Uterus (tissue), 4 donors: Measurements from ENCODE around the gene SLC7A5. TPM values are rescaled to one million over a fixed set of nuclear protein-coding genes. Genes with fewer than 3 reads are reported as not detected.
"Not testable (repeated sequence)": the region's sequence is repeated elsewhere in the genome, so short reads cannot be mapped to it uniquely, and the experiment has no call there.

ENCODE experiments used
- DNase-seq, 2 donors: peaks; one replicate each; pipeline ENCODE4 v3.0.0-alpha.2; 2019 to 2020
- H3K27ac ChIP-seq, 2 donors: fragments of 200-600 bp; sonication (generic); 1 replicate in 1 of 2; 2 replicates in 1 of 2; pipeline ENCODE4 v1.5.1; 2016 to 2018
- H3K27me3 ChIP-seq, 2 donors: fragments of 200-600 bp; sonication (generic); one replicate each; pipeline ENCODE4 v1.5.1; 2018 to 2019; ENCODE audit warnings: control low read depth in 1 of 2
- H3K36me3 ChIP-seq, 2 donors: fragments of 200-600 bp; sonication (generic); one replicate each; pipeline ENCODE4 v1.5.1; 2019; ENCODE audit warnings: control low read depth in 1 of 2
- H3K4me1 ChIP-seq, 2 donors: fragments of 200-600 bp; sonication (generic); one replicate each; pipeline ENCODE4 v1.5.1; 2018 to 2019; ENCODE audit warnings: control low read depth in 1 of 2
- H3K4me3 ChIP-seq, 2 donors: fragments of 200-600 bp; sonication (generic); 1 replicate in 1 of 2; 2 replicates in 1 of 2; pipeline ENCODE4 v1.5.1; 2018 to 2019; ENCODE audit warnings: mild to moderate bottlenecking in 1 of 2
- H3K9me3 ChIP-seq, 2 donors: fragments of 200-600 bp; sonication (generic); one replicate each; pipeline ENCODE4 v1.5.1; 2019; ENCODE audit warnings: control low read depth in 1 of 2
- CTCF ChIP-seq, 4 experiments: fragments of 200-600 bp in 2 of 4; fragments of 450-650 bp in 2 of 4; sonication (generic) in 2 of 4; IDR thresholded peaks; one replicate each; pipeline ENCODE4 v1.5.1; 2016 to 2019; ENCODE audit warnings: antibody characterized with exemption in 4 of 4, mild to moderate bottlenecking in 2 of 4, moderate library complexity in 1 of 4
- POLR2A ChIP-seq, 2 donors: fragments of 450-650 bp; IDR thresholded peaks; one replicate each; pipeline ENCODE4 v1.6.1; 2016; ENCODE audit warnings: antibody characterized with exemption in 2 of 2, mild to moderate bottlenecking in 1 of 2, moderate library complexity in 1 of 2
- intact Hi-C: fragments of 100-400 bp; cut with DNase I; formaldehyde crosslinking; loops from one replicate; pipeline ENCODE4 v1.15.1; 2023; ENCODE audit warnings: low total_unique reads
- total RNA-seq, 4 donors: library from RNA; depleted of rRNA in 3 of 4; stranded (reverse); fragments of >200 nt in 3 of 4; gene quantifications; one replicate each; pipeline versions ENCODE4 v1.1.0 to v1.2.4, GENCODE V29; 2014 to 2023
- donor health status: DM: yes; HTN: yes; CAD: no.

The SLC7A5 gene
- total RNA-seq, 4 donors from 2014 or later, result 0.88 to 2.0 (median 1.3) TPM; not detected in 1

- no peak for TF ChIP-seq CTCF (IDR thresholded peaks at IDR 0.05)
- TF ChIP-seq POLR2A (IDR thresholded peaks at IDR 0.05), result no peak
- Histone ChIP-seq H3K27me3 (no peaks in the 10 kb centered on the region), H3K36me3 (no peaks in the 10 kb centered on the region), H3K4me1 (no peaks in the 10 kb centered on the region), H3K4me3 (no peak overlapping the region), H3K27ac (no peak overlapping the region), H3K9me3 (no peaks in the 10 kb centered on the region)
- intact Hi-C loops, result no loop called here
- no peak for DNase-seq
These were observed 77.8 kb downstream of the SLC7A5 start for GRCh38 chr16:87791295-87792204.

- no peak for DNase-seq
- intact Hi-C loops, result no loop called here
- H3K4me1 ChIP-seq, result no peaks in the 10 kb centered on the region
- TF ChIP-seq CTCF (IDR thresholded peaks at IDR 0.05) (no peak), POLR2A (IDR thresholded peaks at IDR 0.05) (no peak)
- no peaks in the 10 kb centered on the region for H3K36me3 ChIP-seq
- no peak overlapping the region for H3K4me3 ChIP-seq
- H3K9me3 ChIP-seq, result no peaks in the 10 kb centered on the region
- H3K27me3 ChIP-seq, result no peaks in the 10 kb centered on the region
- H3K27ac ChIP-seq, result no peak overlapping the region
These were observed 78.8 kb downstream of the SLC7A5 start for GRCh38 chr16:87790292-87791100.

GRCh38 chr16:87789437-87790291 lies 79.6 kb downstream of the SLC7A5 start:
- intact Hi-C loops, result no loop called here
- Histone ChIP-seq H3K27ac (no peak overlapping the region), H3K4me1 (no peaks in the 10 kb centered on the region)

GRCh38 chr16:87788730-87789436 lies 80.4 kb downstream of the SLC7A5 start:
- H3K4me3 ChIP-seq, H3K36me3 ChIP-seq, DNase-seq, H3K27me3 ChIP-seq, H3K27ac ChIP-seq, intact Hi-C loops, H3K4me1 ChIP-seq, H3K9me3 ChIP-seq: not testable (repeated sequence)

More at GRCh38 chr16:87789437-87790291, 79.6 kb downstream of the SLC7A5 start:
- Histone ChIP-seq H3K27me3 (no peaks in the 10 kb centered on the region), H3K36me3 (no peaks in the 10 kb centered on the region), H3K9me3 (no peaks in the 10 kb centered on the region), H3K4me3 (no peak overlapping the region)
- TF ChIP-seq POLR2A (IDR thresholded peaks at IDR 0.05) (no peak), CTCF (IDR thresholded peaks at IDR 0.05) (no peak)
- no peak for DNase-seq

GRCh38 chr16:87787451-87788091 lies 81.7 kb downstream of the SLC7A5 start:
- H3K4me1 ChIP-seq, H3K36me3 ChIP-seq, H3K9me3 ChIP-seq, H3K27ac ChIP-seq, H3K4me3 ChIP-seq, H3K27me3 ChIP-seq, DNase-seq, intact Hi-C loops: not testable (repeated sequence)
